GM19468 (cell line): ENCODE measurements around the gene TNFRSF14.

Experiments
- ATAC-seq: cut with Tn5 transposase; IDR thresholded peaks from one replicate; pipeline ENCODE4 v1.9.1; 2021; ENCODE audit warnings: mild to moderate bottlenecking, moderate library complexity, moderate number of reproducible peaks; ENCODE audit not compliant: unreplicated experiment; ENCODE audit errors: extremely low read depth

The TNFRSF14 gene

GRCh38 chr1:2522230-2522629 lies 33.9 kb upstream of the TNFRSF14 start:
- no peak for ATAC-seq

GRCh38 chr1:2523191-2523890 lies 32.8 kb upstream of the TNFRSF14 start:
- ATAC-seq = no peak

- no peak for ATAC-seq
Measured at GRCh38 chr1:2523891-2524609, 32.1 kb upstream of the TNFRSF14 start.

GRCh38 chr1:2525572-2525919 lies 30.6 kb upstream of the TNFRSF14 start:
- ATAC-seq = no peak

GRCh38 chr1:2525920-2526823 lies 30.0 kb upstream of the TNFRSF14 start, which contains the start of gene PANK4:
Gene PANK4 (minus strand): TSS chr1:2526596. CDS start chr1:2526587, 9 bp downstream.
- ATAC-seq = peak; percentile 75

GRCh38 chr1:2526824-2527555 lies 29.2 kb upstream of the TNFRSF14 start:
- ATAC-seq = no peak

GRCh38 chr1:2527556-2527860 lies 28.7 kb upstream of the TNFRSF14 start:
- ATAC-seq = no peak

- ATAC-seq = no peak
Measured at GRCh38 chr1:2528016-2528415, 28.2 kb upstream of the TNFRSF14 start.

GRCh38 chr1:2528611-2528965 lies 27.6 kb upstream of the TNFRSF14 start:
- ATAC-seq = no peak

GRCh38 chr1:2528966-2529783 lies 27.0 kb upstream of the TNFRSF14 start:
- no peak for ATAC-seq

- ATAC-seq = no peak
Measured at GRCh38 chr1:2529784-2530512, 26.2 kb upstream of the TNFRSF14 start, which contains the start of gene HES5. Gene HES5 (minus strand): TSS chr1:2530263. CDS start chr1:2530164, 99 bp downstream.

- ATAC-seq = no peak
Measured at GRCh38 chr1:2530513-2531361, 25.4 kb upstream of the TNFRSF14 start.

- no peak for ATAC-seq
Measured at GRCh38 chr1:2532485-2533160, 23.5 kb upstream of the TNFRSF14 start.

- ATAC-seq = no peak
Measured at GRCh38 chr1:2533365-2533764, 22.8 kb upstream of the TNFRSF14 start.

GRCh38 chr1:2534315-2534686 lies 21.9 kb upstream of the TNFRSF14 start:
- ATAC-seq = no peak

GRCh38 chr1:2534687-2535441 lies 21.3 kb upstream of the TNFRSF14 start:
- ATAC-seq = no peak

- ATAC-seq = no peak
Measured at GRCh38 chr1:2535455-2535854, 20.7 kb upstream of the TNFRSF14 start.
